Muscle layer of colon (tissue), 2 donors: ENCODE results near the gene NR5A2.

ENCODE experiments used
- H3K27ac ChIP-seq: one replicate; pipeline ENCODE4 v1.7.0; 2013; ENCODE audit warnings: low read depth, mild to moderate bottlenecking, low read length, moderate library complexity
- H3K27me3 ChIP-seq, 2 donors: one replicate each; pipeline ENCODE4 v1.7.0; 2013; ENCODE audit warnings: low read length in 2 of 2, mild to moderate bottlenecking in 2 of 2; ENCODE audit not compliant: insufficient read depth in 2 of 2, control insufficient read depth in 1 of 2
- H3K36me3 ChIP-seq: one replicate; pipeline ENCODE4 v1.7.0; 2013; ENCODE audit warnings: mild to moderate bottlenecking, low read length; ENCODE audit not compliant: insufficient read depth
- H3K4me1 ChIP-seq: one replicate; pipeline ENCODE4 v1.7.0; 2013; ENCODE audit warnings: mild to moderate bottlenecking, low read length; ENCODE audit not compliant: insufficient read depth
- H3K4me3 ChIP-seq, 2 donors: one replicate each; pipeline ENCODE4 v1.7.0; 2013; ENCODE audit warnings: low read length in 2 of 2, low read depth in 1 of 2, mild to moderate bottlenecking in 1 of 2, moderate library complexity in 1 of 2
- H3K9ac ChIP-seq: one replicate; pipeline ENCODE4 v1.7.0; 2013; ENCODE audit warnings: low read length
- H3K9me3 ChIP-seq: one replicate; pipeline ENCODE4 v1.7.0; 2013; ENCODE audit warnings: mild to moderate bottlenecking, low read length
- donor health status: abdominal sarcoma.
- donor health status: Adenocarcinoma of cecum.

NR5A2 gene

DNA sequence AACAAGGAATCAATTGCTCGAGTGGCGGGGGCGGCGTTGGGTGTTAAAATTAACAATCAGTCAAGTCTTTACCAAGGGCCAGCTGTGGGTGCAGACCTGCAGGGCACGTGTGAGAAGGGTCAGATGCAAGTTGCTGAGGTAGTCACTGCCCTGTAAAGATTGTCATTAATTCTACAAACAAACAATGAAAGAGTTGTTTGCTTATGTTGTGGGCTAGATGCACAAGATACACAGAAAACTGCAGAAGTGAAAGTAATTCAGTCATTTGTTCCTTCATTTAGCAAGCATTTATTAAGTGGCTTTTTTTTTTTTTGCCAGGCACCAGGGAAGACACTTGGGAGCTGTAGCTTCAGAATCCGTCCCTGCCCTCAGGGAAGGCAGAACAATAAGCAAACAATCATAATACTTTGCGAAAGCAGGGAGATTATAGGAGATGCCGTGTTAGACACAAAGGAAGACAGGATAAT, 79.5 kb downstream of the NR5A2 start:
- no peaks in the 10 kb centered on the region for H3K27me3 ChIP-seq
- H3K9me3 ChIP-seq: no peaks in the 10 kb centered on the region
- no peaks in the 10 kb centered on the region for H3K36me3 ChIP-seq
- no peak overlapping the region for H3K9ac ChIP-seq
- H3K27ac ChIP-seq: no peak overlapping the region
- no peaks in the 10 kb centered on the region for H3K4me1 ChIP-seq
- no peak overlapping the region for H3K4me3 ChIP-seq

DNA sequence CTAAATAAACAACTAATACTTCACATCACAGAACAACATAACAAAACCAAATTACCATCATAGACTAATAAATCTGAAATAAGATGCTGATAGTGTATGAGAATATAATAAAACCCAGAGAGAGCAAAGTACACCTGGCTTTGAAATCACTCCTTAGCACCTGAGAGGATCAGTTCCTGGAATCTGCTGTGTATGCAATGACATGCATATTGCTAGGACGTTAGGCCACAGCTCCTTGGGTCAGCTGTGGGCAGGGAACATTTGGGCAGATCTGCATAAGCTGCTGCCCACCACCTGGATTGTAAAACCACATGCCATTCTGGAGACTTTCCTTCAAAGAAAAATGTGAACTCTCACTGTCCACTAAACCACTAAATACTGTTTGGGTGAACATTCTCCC, 81.1 kb downstream of the NR5A2 start:
- Histone ChIP-seq H3K9ac (no peak overlapping the region), H3K27me3 (no peaks in the 10 kb centered on the region), H3K4me1 (no peaks in the 10 kb centered on the region), H3K36me3 (no peaks in the 10 kb centered on the region), H3K4me3 (no peak overlapping the region), H3K9me3 (no peaks in the 10 kb centered on the region), H3K27ac (no peak overlapping the region)

DNA sequence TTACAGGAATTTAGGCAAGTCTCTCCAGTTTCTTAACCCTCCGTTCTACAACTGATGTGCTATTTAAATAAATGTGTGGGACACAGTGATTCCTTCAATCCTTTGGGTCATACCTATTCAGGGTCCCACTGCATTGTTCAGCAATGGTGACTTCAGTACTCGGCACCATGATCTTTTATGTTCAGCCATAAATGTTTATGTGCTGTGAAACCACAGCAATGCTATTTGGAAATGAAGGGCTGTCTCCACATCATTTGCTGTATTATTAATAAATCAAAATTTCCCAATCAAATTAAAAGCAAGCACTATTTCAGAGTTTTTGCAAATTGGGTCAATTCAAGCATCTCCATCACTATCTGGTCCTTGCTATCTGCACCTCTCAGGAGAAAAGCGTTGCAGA, 84.8 kb downstream of the NR5A2 start:
- Histone ChIP-seq H3K4me1 (no peaks in the 10 kb centered on the region), H3K27ac (no peak overlapping the region), H3K27me3 (no peaks in the 10 kb centered on the region), H3K9ac (no peak overlapping the region), H3K4me3 (no peak overlapping the region), H3K36me3 (no peaks in the 10 kb centered on the region), H3K9me3 (no peaks in the 10 kb centered on the region)

DNA sequence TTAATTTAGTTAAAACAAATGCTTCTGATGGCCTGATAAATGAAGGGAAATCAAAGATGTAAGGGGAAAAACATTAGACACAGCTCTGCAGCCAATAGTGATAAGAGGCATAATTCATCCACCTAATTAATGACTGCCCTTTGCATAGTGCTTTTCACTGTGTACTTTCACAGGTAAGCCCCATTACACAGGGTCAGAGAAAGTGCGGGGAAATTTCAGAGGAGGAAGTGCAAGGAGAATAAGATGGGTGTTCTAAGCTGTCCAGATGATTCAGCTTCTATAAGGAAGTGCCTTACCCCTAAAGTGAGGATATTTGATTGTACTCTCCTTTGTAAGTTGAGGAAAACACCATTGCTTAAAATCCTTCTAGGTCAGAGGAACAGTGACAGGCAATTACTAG, 88.0 kb downstream of the NR5A2 start:
- Histone ChIP-seq H3K9ac (no peak overlapping the region), H3K36me3 (no peaks in the 10 kb centered on the region), H3K9me3 (no peaks in the 10 kb centered on the region), H3K4me1 (no peaks in the 10 kb centered on the region), H3K27me3 (no peaks in the 10 kb centered on the region), H3K27ac (no peak overlapping the region), H3K4me3 (no peak overlapping the region)

DNA sequence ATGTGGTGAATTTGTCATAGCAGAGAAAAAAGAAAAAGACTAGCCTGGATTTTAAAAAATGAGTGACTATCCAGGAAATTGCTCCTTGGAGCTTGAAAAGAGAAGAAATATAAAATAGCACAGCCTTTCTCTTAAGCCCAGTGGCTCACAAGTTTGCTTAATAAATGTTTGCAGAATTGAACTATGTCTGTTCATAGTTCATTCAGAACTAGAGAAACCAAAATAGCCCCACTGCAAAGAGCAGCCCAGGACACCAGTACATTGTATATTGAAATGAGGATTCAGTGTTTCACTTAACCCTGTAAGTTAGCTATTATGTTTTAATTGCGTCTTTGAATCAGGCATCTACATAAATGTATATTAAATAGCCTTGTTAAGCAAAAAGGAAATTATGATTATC, 88.8 kb downstream of the NR5A2 start:
- H3K4me3 ChIP-seq: no peak overlapping the region
- no peak overlapping the region for H3K9ac ChIP-seq
- no peaks in the 10 kb centered on the region for H3K36me3 ChIP-seq
- no peaks in the 10 kb centered on the region for H3K9me3 ChIP-seq
- no peaks in the 10 kb centered on the region for H3K4me1 ChIP-seq
- H3K27me3 ChIP-seq: no peaks in the 10 kb centered on the region
- H3K27ac ChIP-seq: no peak overlapping the region

DNA sequence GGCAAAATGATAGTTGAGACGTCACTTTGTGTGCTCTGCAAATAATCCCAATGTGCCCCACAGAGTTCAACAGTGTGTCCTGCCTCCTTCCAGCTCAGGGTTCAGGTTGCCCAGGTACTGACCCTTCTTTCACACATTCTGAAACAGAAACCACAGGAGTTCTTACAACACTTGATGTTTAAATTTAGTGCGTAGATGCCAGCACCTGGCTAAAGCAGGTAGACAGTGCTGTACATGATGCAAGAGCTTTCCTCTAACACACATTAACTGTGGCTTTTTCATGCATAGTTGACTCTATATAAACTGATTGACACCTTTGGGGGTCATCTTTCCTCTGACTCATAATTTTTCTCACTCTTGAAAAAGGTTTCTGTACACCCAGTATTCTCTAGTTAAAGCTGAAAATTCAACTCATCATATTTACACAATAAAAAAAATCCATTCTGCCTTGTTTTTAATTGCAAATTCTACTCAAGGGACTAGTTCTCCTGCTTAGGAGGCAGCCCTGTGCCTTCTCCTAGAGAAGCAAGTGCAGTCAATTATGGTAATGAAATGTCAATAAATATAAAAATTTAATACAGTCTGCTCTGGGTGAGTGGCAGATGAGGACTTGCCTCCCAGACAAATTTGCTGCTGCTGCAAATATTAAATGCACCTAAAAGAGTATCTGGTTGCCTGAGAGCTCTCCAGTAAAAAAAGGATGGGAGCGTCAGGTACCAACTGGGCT, 91.4 kb downstream of the NR5A2 start:
- no peaks in the 10 kb centered on the region for H3K27me3 ChIP-seq
- no peak overlapping the region for H3K4me3 ChIP-seq
- H3K9me3 ChIP-seq: no peaks in the 10 kb centered on the region
- H3K36me3 ChIP-seq: no peaks in the 10 kb centered on the region
- H3K9ac ChIP-seq: no peak overlapping the region
- no peaks in the 10 kb centered on the region for H3K4me1 ChIP-seq
- H3K27ac ChIP-seq: no peak overlapping the region

DNA sequence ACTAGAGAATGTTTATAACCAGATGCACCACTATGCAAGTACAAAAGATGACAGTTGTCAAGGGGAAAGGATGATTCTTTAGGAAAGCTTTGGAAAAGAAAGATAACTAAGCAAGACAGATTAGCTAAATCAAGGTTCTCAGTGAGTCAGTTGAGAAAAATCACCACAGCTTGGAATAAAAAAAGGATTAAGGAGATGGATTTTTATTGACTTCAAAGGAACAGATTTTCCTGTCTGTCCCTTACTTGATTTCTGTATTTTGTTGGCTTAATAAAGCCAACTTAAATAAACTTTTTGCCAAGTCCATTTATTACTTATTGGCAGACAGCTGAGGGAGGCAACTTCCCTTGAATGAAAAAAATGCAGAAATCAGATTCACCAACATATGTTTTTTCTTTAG, 93.9 kb downstream of the NR5A2 start:
- no peaks in the 10 kb centered on the region for H3K27me3 ChIP-seq
- H3K36me3 ChIP-seq: no peaks in the 10 kb centered on the region
- H3K4me3 ChIP-seq: no peak overlapping the region
- H3K9ac ChIP-seq: no peak overlapping the region
- no peaks in the 10 kb centered on the region for H3K9me3 ChIP-seq
- H3K27ac ChIP-seq: no peak overlapping the region
- no peaks in the 10 kb centered on the region for H3K4me1 ChIP-seq

DNA sequence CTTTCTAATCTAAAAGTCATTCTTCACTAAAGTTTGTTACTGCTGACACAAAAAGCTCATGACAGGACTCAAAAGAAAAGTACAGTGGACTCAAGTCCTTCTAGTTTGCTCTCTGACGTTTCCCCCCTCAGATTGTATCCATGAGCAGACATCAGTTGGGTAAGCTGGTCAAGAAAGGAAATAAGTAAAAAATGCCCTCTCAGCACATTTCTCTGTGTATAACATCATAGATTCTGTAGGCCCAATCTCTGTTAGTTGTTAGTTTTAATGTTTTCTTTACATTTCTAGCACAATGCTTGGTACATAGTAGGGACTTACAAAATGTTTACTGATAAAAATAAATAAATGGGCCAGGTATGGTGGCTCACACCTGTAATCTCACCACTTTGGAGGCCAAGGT, 96.8 kb downstream of the NR5A2 start:
- Histone ChIP-seq H3K36me3 (no peaks in the 10 kb centered on the region), H3K9me3 (no peaks in the 10 kb centered on the region), H3K4me3 (no peak overlapping the region), H3K27ac (no peak overlapping the region), H3K4me1 (no peaks in the 10 kb centered on the region), H3K27me3 (no peaks in the 10 kb centered on the region), H3K9ac (no peak overlapping the region)

DNA sequence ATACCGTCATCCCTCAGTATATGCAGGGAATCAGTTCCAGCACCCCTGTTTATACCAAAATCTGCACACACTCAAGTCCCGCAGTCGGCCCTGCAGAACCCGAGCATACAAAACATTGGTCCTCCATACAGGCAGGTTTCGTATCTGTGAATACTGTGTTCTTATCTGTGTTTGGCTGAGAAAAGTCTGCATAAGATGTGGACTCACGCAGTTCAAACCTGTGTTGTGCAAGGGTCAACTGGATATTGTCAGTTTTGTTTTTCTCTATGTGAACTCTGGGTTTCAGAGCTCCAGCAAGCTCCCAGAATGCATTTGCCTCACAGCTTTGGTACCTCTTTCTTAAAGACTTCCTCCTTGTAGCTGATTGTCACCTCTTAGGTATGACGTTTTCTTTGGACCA, 100.6 kb downstream of the NR5A2 start:
- Histone ChIP-seq H3K27me3 (no peaks in the 10 kb centered on the region), H3K4me1 (no peaks in the 10 kb centered on the region), H3K9me3 (no peaks in the 10 kb centered on the region), H3K27ac (no peak overlapping the region), H3K36me3 (no peaks in the 10 kb centered on the region), H3K4me3 (no peak overlapping the region), H3K9ac (no peak overlapping the region)

DNA sequence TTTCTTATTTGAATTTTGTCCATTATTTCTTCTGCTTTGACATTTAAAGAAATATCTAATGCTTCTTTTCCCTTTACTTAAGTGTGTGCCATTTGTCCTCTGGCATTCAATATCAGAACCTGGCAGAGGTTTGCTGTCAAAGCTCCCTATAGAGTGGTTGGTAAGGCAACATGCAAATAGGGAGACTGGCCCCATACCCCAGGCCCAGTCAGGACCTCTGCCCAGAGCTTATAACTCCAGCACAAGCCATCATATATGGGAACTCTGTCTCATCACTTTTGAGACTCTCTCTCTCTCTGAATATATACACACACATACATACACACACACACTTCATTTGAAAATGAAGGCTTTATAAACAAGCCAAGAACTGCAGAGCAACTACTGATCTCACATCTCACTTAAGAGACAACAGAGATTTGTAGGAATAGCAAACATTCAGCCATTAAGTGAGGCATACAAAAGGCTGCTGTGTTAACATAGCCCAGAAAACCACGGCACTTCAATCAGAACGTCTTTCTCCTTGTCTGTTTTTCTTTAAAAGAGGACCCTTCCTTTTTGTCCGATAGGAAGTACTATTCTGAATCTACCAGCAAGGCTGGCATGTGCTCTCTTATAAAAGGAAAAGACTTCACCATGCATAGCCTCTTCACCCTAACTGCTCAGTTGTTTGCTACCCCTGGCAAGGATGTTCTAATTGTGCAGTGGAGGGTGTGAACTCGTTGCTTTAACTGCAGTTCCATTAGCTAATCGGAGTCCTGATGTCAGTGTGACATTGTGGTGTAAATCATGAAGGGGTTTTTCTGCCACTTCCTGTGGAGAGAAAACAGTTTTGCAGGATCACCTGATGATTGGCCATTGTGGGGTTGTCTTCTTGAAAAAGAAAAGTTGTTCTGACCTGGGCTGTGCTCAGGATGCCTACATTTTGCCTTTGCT, 101.7 kb downstream of the NR5A2 start:
- Histone ChIP-seq H3K9ac (no peak overlapping the region), H3K4me3 (no peak overlapping the region), H3K27ac (no peak overlapping the region)

DNA sequence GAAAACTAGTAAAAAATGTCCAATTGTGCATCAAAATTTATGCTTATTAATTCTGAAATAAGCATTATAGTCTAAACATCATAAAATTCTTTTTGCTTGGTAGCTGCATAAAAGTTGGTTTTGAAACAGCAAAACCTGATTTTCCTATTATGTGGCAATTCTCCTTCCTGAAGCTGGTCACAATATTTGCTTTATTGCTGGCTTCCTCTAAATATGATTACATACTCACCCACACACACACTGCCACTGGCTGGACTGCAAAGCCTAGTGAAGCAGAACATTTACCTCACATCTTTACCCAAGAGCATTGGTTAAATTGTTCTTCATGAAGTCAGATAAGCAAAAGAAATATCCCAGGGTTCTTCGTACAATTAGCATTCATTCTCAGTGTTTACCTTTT, 103.0 kb downstream of the NR5A2 start:
- Histone ChIP-seq H3K9me3 (no peaks in the 10 kb centered on the region), H3K9ac (no peak overlapping the region), H3K36me3 (no peaks in the 10 kb centered on the region), H3K4me1 (no peaks in the 10 kb centered on the region), H3K27ac (no peak overlapping the region), H3K4me3 (no peak overlapping the region), H3K27me3 (no peaks in the 10 kb centered on the region)

More for the DNA sequence above, 101.7 kb downstream of the NR5A2 start:
- Histone ChIP-seq H3K36me3 (no peaks in the 10 kb centered on the region), H3K27me3 (no peaks in the 10 kb centered on the region), H3K4me1 (no peaks in the 10 kb centered on the region), H3K9me3 (no peaks in the 10 kb centered on the region)
